H1 (cell line): Measurements from ENCODE around the gene HSD11B1L. TPM values are rescaled to one million over a fixed set of nuclear protein-coding genes. Genes with fewer than 3 reads are reported as not detected.

Source experiments
- CTCF ChIA-PET: fragments of 300-600 bp; sonication (Branson Sonifier 250); formaldehyde crosslinking; loops from one replicate; lab custom pipeline; 2021; ENCODE audit not compliant: partially characterized antibody; lab: Charles Lee
- POLR2A ChIA-PET: fragments of 300-600 bp; sonication (Branson Sonifier 250); formaldehyde crosslinking; loops from one replicate; lab custom pipeline; 2021; ENCODE audit warnings: inconsistent platforms; ENCODE audit not compliant: partially characterized antibody; lab: Charles Lee
- DNase-seq, 2 experiments: peaks; one replicate each; pipeline versions ENCODE4 v3.0.0 to v3.0.0-alpha.2; 2010 to 2022; ENCODE audit warnings: low spot score in 2 of 2, low read depth in 1 of 2, mixed read lengths in 1 of 2
- FAIRE-seq: peaks from 2 replicates; lab custom pipeline; 2011; peaks lifted over from hg19 to GRCh38; lab: Jason Lieb, UNC
- H2AFZ ChIP-seq: 2 replicates; pipeline ENCODE4 v1.8.1; 2012; ENCODE audit warnings: low read length, inconsistent platforms
- H2AK5ac ChIP-seq: 2 replicates; pipeline ENCODE4 v1.6.1; 2013; ENCODE audit warnings: low read depth, low read length
- H2BK120ac ChIP-seq: replicated peaks from 2 replicates; pipeline ENCODE3; 2013; ENCODE audit warnings: low read depth, low read length, inconsistent platforms
- H2BK12ac ChIP-seq: 2 replicates; pipeline ENCODE4 v1.6.1; 2013; ENCODE audit warnings: low read depth, low read length
- H2BK15ac ChIP-seq: 2 replicates; pipeline ENCODE4 v1.6.1; 2013; ENCODE audit warnings: low read length
- H2BK20ac ChIP-seq: 2 replicates; pipeline ENCODE4 v1.6.1; 2013; ENCODE audit warnings: low read length
- H2BK5ac ChIP-seq: 2 replicates; pipeline ENCODE4 v1.6.1; 2013; ENCODE audit warnings: low read depth, low read length
- H3K14ac ChIP-seq: 2 replicates; pipeline ENCODE4 v1.6.1; 2013; ENCODE audit warnings: inconsistent platforms; ENCODE audit not compliant: insufficient read length
- H3K18ac ChIP-seq: 2 replicates; pipeline ENCODE4 v1.6.1; 2013; ENCODE audit warnings: low read length; ENCODE audit errors: extremely low read depth
- H3K23ac ChIP-seq: 2 replicates; pipeline ENCODE4 v1.6.1; 2013; ENCODE audit warnings: inconsistent platforms; ENCODE audit not compliant: insufficient read length
- H3K23me2 ChIP-seq: 2 replicates; pipeline ENCODE4 v1.6.1; 2013; ENCODE audit warnings: low read depth, low read length
- H3K27ac ChIP-seq: 2 replicates; pipeline ENCODE4 v1.6.1; 2011; ENCODE audit warnings: low read depth, low read length, inconsistent platforms
- H3K27me3 ChIP-seq, 4 experiments: replicated peaks in 1 of 4; 1 replicate in 1 of 4; 2 replicates in 3 of 4; pipeline versions ENCODE4 v1.6.1 to v1.8.1; 2011 to 2013; ENCODE audit warnings: low read length in 3 of 4, mild to moderate bottlenecking in 3 of 4, inconsistent platforms in 2 of 4, mixed read lengths in 2 of 4, moderate library complexity in 1 of 4; ENCODE audit not compliant: control insufficient read depth in 3 of 4, insufficient read depth in 3 of 4; ENCODE audit errors: extremely low read depth in 1 of 4
- H3K36me3 ChIP-seq, 4 experiments: 2 replicates each; pipeline versions ENCODE4 v1.6.1 to v1.8.1; 2011 to 2013; ENCODE audit warnings: mild to moderate bottlenecking in 4 of 4, low read length in 3 of 4, moderate library complexity in 2 of 4, control low read depth in 1 of 4, inconsistent platforms in 1 of 4; ENCODE audit not compliant: insufficient read depth in 4 of 4, control insufficient read depth in 2 of 4
- H3K4ac ChIP-seq: replicated peaks from 2 replicates; pipeline ENCODE3; 2013; ENCODE audit warnings: low read length, low read depth, mixed read lengths, inconsistent platforms; ENCODE audit not compliant: insufficient read length
- H3K4me1 ChIP-seq, 4 experiments: replicated peaks in 1 of 4; 1 replicate in 1 of 4; 2 replicates in 3 of 4; pipeline versions ENCODE4 v1.6.1 to v1.8.1; 2011 to 2013; ENCODE audit warnings: low read length in 3 of 4, inconsistent platforms in 2 of 4, mixed read lengths in 1 of 4; ENCODE audit not compliant: insufficient read depth in 4 of 4, control insufficient read depth in 3 of 4
- H3K4me2 ChIP-seq, 2 experiments: 2 replicates each; pipeline versions ENCODE4 v1.6.1 to v1.8.1; 2011 to 2013; ENCODE audit warnings: low read depth in 2 of 2, low read length in 2 of 2, control low read depth in 1 of 2, inconsistent platforms in 1 of 2, mild to moderate bottlenecking in 1 of 2; ENCODE audit not compliant: insufficient read depth in 1 of 2
- H3K4me3 ChIP-seq, 4 experiments: fragments of 200-600, 300-600 bp in 1 of 4; sonication (generic), shearing (Covaris generic), sonication (Bioruptor Twin) in 1 of 4; 2 replicates each; pipeline versions ENCODE4 v1.5.1 to v1.8.1; 2011 to 2016; ENCODE audit warnings: low read length in 4 of 4, low read depth in 3 of 4, control low read depth in 2 of 4, inconsistent platforms in 2 of 4, mild to moderate bottlenecking in 2 of 4, mixed read lengths in 1 of 4, moderate library complexity in 1 of 4; ENCODE audit not compliant: insufficient read depth in 2 of 4; ENCODE audit errors: extremely low read depth in 1 of 4
- H3K56ac ChIP-seq: replicated peaks from 2 replicates; pipeline ENCODE3; 2013; ENCODE audit warnings: low read depth, mild to moderate bottlenecking, mixed read lengths, low read length, inconsistent platforms; ENCODE audit not compliant: insufficient read length
- H3K79me1 ChIP-seq: 2 replicates; pipeline ENCODE4 v1.6.1; 2013; ENCODE audit warnings: low read depth, low read length, control low read depth
- H3K79me2 ChIP-seq, 2 experiments: 2 replicates each; pipeline versions ENCODE4 v1.6.1 to v1.8.1; 2012 to 2013; ENCODE audit warnings: low read length in 2 of 2, mild to moderate bottlenecking in 2 of 2, inconsistent platforms in 1 of 2; ENCODE audit not compliant: insufficient read depth in 2 of 2, control insufficient read depth in 1 of 2
- H3K9ac ChIP-seq, 4 experiments: replicated peaks in 1 of 4; 1 replicate in 1 of 4; 2 replicates in 3 of 4; pipeline versions ENCODE4 v1.6.1 to v1.8.1; 2011 to 2013; ENCODE audit warnings: low read depth in 3 of 4, low read length in 3 of 4, control low read depth in 2 of 4, mild to moderate bottlenecking in 2 of 4, moderate library complexity in 2 of 4, inconsistent platforms in 1 of 4; ENCODE audit errors: extremely low read depth in 1 of 4
- H3K9me3 ChIP-seq, 2 experiments: 2 replicates each; pipeline versions ENCODE4 v1.6.1 to v1.8.1; 2012 to 2013; ENCODE audit warnings: mild to moderate bottlenecking in 2 of 2, moderate library complexity in 2 of 2, control low read depth in 1 of 2, inconsistent platforms in 1 of 2, low read depth in 1 of 2, low read length in 1 of 2, mixed read lengths in 1 of 2; ENCODE audit not compliant: insufficient read depth in 2 of 2
- H4K20me1 ChIP-seq, 2 experiments: replicated peaks in 1 of 2; 2 replicates each; pipeline versions ENCODE3 to v1.8.1; 2011 to 2013; ENCODE audit warnings: inconsistent platforms in 2 of 2, low read length in 2 of 2, mild to moderate bottlenecking in 1 of 2; ENCODE audit not compliant: insufficient read depth in 2 of 2, control insufficient read depth in 1 of 2
- H4K5ac ChIP-seq: 2 replicates; pipeline ENCODE4 v1.6.1; 2013; ENCODE audit warnings: low read length, low read depth, mixed read lengths, inconsistent platforms; ENCODE audit not compliant: insufficient read length
- H4K8ac ChIP-seq: 2 replicates; pipeline ENCODE4 v1.8.0; 2013; ENCODE audit warnings: mild to moderate bottlenecking, moderate library complexity, low read length, inconsistent platforms; ENCODE audit not compliant: insufficient read depth; ENCODE audit errors: extremely low read depth
- H4K91ac ChIP-seq: replicated peaks from 2 replicates; pipeline ENCODE3; 2013; ENCODE audit warnings: low read length, mixed read lengths, inconsistent platforms; ENCODE audit not compliant: insufficient read length
- BRCA1 ChIP-seq: IDR thresholded peaks from 2 replicates; pipeline ENCODE4 v1.6.1; 2012; ENCODE audit warnings: low read depth, low read length, improper control_type of control experiment
- POLR2A ChIP-seq, 2 experiments: IDR thresholded peaks; 1 replicate in 1 of 2; 2 replicates in 1 of 2; pipeline ENCODE4 v1.6.1; 2011; ENCODE audit warnings: low read depth in 2 of 2, low read length in 2 of 2, mild to moderate bottlenecking in 2 of 2; ENCODE audit errors: control extremely low read depth in 1 of 2
- POLR2AphosphoS5 ChIP-seq: IDR thresholded peaks from 2 replicates; pipeline ENCODE4 v1.6.1; 2011; ENCODE audit warnings: low read depth, low read length
- WGBS, 2 experiments: shearing (Covaris generic) in 1 of 2; methylation state at CpG; one replicate each; pipeline versions ENCODE4 v1.1.6 to v1.1.7; 2013 to 2015; ENCODE audit warnings: low lambda C conversion rate in 2 of 2, mixed read lengths in 2 of 2, inconsistent platforms in 1 of 2, low coverage in 1 of 2, missing lambda C conversion rate in 1 of 2; ENCODE audit not compliant: insufficient replicate concordance in 2 of 2, insufficient coverage in 1 of 2, insufficient read length in 1 of 2; ENCODE audit errors: extremely low coverage in 1 of 2, missing lambda C conversion rate in 1 of 2; 5-methylcytosine and 5-hydroxymethylcytosine counted together
- polyA plus RNA-seq, 7 experiments: library from polyadenylated mRNA; depleted of rRNA in 3 of 7; stranded (reverse) in 5 of 7; unstranded in 2 of 7; fragments of >200 nt in 5 of 7; fragments of 200-250 nt in 2 of 7; gene quantifications; 1 replicate in 5 of 7; 2 replicates in 1 of 7; 4 replicates in 1 of 7; pipeline versions ENCODE4 v1.2.1 to v1.2.3, GENCODE V29; 2011 to 2013; ENCODE audit warnings: missing spikeins in 2 of 7, mixed read lengths in 2 of 7
- total RNA-seq: library from RNA; stranded (reverse); fragmentation: NEBNext Ultra II Directional; extraction: Animal tissue kit (Norgen Biotek cat#: 25700); gene quantifications from 2 replicates; pipeline ENCODE4 v1.2.1, GENCODE V29; 2021

HSD11B1L gene
- total and polyA plus RNA-seq, 2 of the 8 experiments (the other 6 are each of a cell fraction or from before 2014, with no cell fraction given): 8.2 to 20.6 TPM

DNA sequence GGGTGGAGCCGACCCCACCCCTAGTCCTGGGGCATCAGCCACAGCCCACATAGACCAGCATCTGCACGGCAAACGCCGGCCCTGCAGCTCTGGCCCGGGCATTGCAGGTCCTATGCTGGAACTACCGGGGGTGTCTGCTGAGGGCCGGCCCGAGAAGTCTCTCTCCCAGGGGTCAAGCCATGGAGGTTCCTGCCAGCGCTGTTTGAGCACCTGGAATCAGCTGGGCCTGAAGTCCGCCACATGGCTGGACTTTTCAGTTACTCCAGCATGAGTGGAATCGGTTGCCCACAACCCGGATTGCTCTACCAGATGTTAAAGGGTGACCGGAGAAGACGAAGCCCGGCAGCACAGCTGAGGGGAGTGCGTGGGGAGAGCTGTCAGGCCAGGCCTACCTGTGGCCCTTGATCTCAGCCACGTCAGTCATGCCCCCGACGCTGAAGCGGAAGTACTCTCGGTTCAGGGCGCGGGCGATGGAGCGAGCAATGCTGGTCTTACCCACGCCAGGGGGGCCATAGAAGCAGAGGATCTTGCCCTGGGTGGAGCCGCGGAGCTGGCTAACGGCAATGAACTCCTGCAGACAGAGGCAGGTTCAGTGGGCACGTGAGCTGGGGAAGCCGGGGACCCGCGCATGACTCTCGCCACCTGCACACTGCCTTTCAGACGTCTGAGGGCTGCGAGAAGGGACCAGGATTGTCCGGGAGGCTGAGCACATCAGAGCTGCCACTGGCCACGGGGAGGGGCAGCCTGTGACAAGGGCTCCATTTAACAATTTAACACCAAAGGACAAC lies 18.0 kb downstream of the HSD11B1L start:
- ChIA-PET POLR2A (interaction anchor here (0.7 to 15.6 kb wide), 6 partner anchors 9 to 83 kb away, joined by 3 to 620 read pairs (median 4); partner anchors contain the start of genes CATSPERD, LONP1, RPL36 and SAFB), CTCF (interaction anchor here (0.9 to 2.0 kb wide), 5 partner anchors 8 to 13 kb away, joined by 3 to 9 read pairs (median 4); partner anchors contain the start of gene RPL36)
- Histone ChIP-seq H3K79me1 (no peaks in the 10 kb centered on the region; the same call in 1 of the 2 replicates), H3K27ac (no peak overlapping the region), H2BK12ac (no peak overlapping the region), H3K4me3 (no peak overlapping the region), H2BK20ac (no peak overlapping the region), H3K79me2 (peaks cover 0 to 2% of the 10 kb centered on the region in 2 experiments; a peak in 1 of 4 replicates), H4K8ac (no peak overlapping the region), H3K4me2 (no peak overlapping the region), H3K27me3 (no peaks in the 10 kb centered on the region), H3K18ac (no peak overlapping the region), H4K20me1 (peaks cover 20 to 25% of the 10 kb centered on the region in 2 experiments), H2BK120ac (no peak overlapping the region), H3K4me1 (no peaks in the 10 kb centered on the region), H2BK5ac (no peak overlapping the region), H3K4ac (no peak overlapping the region), H4K91ac (no peak overlapping the region), H3K36me3 (peaks cover 35 to 77% (median 64%) of the 10 kb centered on the region in 4 experiments), H3K56ac (no peak overlapping the region), H2AK5ac (no peak overlapping the region), H3K9me3 (peaks cover 0 to 9% of the 10 kb centered on the region in 2 experiments; a peak in 1 of 4 replicates), H3K23me2 (no peaks in the 10 kb centered on the region; the same call in 1 of the 2 replicates), H3K14ac (no peak overlapping the region), H2AFZ (no peak overlapping the region), H3K9ac (no peak overlapping the region), H2BK15ac (no peak overlapping the region), H4K5ac (no peak overlapping the region), H3K23ac (no peak overlapping the region)
- FAIRE-seq: no peak
- peak; percentile 31; the same call in 1 of the 2 replicates for TF ChIP-seq POLR2AphosphoS5
- no peak for TF ChIP-seq BRCA1
- TF ChIP-seq POLR2A (IDR thresholded peaks at IDR 0.05; ENCODE audit: control extremely low read depth in 1 of 2, low read depth in 2 of 2, low read length in 2 of 2): 0 out of 3 replicates have a peak, but pooled peaks of 1 of the 2 experiments have one; percentile 8
- WGBS, 2 experiments: 95% methylated on average over 38 of the region's 38 CpGs; no CpG with 5 or more reads in 1 of the 2 experiments
- DNase-seq: no peak
